ENCODE measurements around the gene MYO9A.

MYO9A gene

GRCh38 chr15:71974211-71974610, 143.7 kb downstream of the MYO9A start:
- Mint-ChIP-seq H3K4me1 (no peaks in the 10 kb centered on the region), H3K27ac (no peak overlapping the region), H3K9me3 (no peaks in the 10 kb centered on the region), H3K4me3 (no peak overlapping the region), H3K27me3 (ENCODE audit: low read depth) (no peaks in the 10 kb centered on the region), H3K36me3 (ENCODE audit: low read depth) (peaks cover 28% of the 10 kb centered on the region)
- no peak for TF ChIP-seq CTCF (IDR thresholded peaks at IDR 0.05; ENCODE audit: unreplicated experiment in 3 of 3)

- H3K27ac Mint-ChIP-seq, result no peak overlapping the region
- TF ChIP-seq CTCF (IDR thresholded peaks at IDR 0.05; ENCODE audit: unreplicated experiment in 3 of 3), result no peak
- no peaks in the 10 kb centered on the region for H3K4me1 Mint-ChIP-seq
- peaks cover 25% of the 10 kb centered on the region for H3K36me3 Mint-ChIP-seq (ENCODE audit: low read depth)
- no peaks in the 10 kb centered on the region for H3K27me3 Mint-ChIP-seq (ENCODE audit: low read depth)
- H3K9me3 Mint-ChIP-seq, result no peaks in the 10 kb centered on the region
- H3K4me3 Mint-ChIP-seq, result no peak overlapping the region
Measured at GRCh38 chr15:71973366-71973765, 144.6 kb downstream of the MYO9A start.

- no peak overlapping the region for H3K27ac Mint-ChIP-seq
- H3K4me3 Mint-ChIP-seq, result no peak overlapping the region
- no peak for TF ChIP-seq CTCF (IDR thresholded peaks at IDR 0.05; ENCODE audit: unreplicated experiment in 3 of 3)
- no peaks in the 10 kb centered on the region for H3K4me1 Mint-ChIP-seq
- peaks cover 27% of the 10 kb centered on the region for H3K36me3 Mint-ChIP-seq (ENCODE audit: low read depth)
- H3K27me3 Mint-ChIP-seq (ENCODE audit: low read depth), result no peaks in the 10 kb centered on the region
- no peaks in the 10 kb centered on the region for H3K9me3 Mint-ChIP-seq
Measured at GRCh38 chr15:71971905-71972304, 146.0 kb downstream of the MYO9A start.

- H3K36me3 Mint-ChIP-seq (ENCODE audit: low read depth), result peaks cover 33% of the 10 kb centered on the region
- H3K4me1 Mint-ChIP-seq, result no peaks in the 10 kb centered on the region
- H3K27ac Mint-ChIP-seq, result no peak overlapping the region
- H3K4me3 Mint-ChIP-seq, result no peak overlapping the region
- H3K27me3 Mint-ChIP-seq (ENCODE audit: low read depth), result no peaks in the 10 kb centered on the region
- TF ChIP-seq CTCF (IDR thresholded peaks at IDR 0.05; ENCODE audit: unreplicated experiment in 3 of 3), result no peak
- H3K9me3 Mint-ChIP-seq, result no peaks in the 10 kb centered on the region
Measured at GRCh38 chr15:71970435-71970834, 147.5 kb downstream of the MYO9A start.

GRCh38 chr15:71962537-71962936, 155.4 kb downstream of the MYO9A start:
- H3K27me3 Mint-ChIP-seq (ENCODE audit: low read depth), result no peaks in the 10 kb centered on the region
- no peaks in the 10 kb centered on the region for H3K9me3 Mint-ChIP-seq
- no peak for TF ChIP-seq CTCF (IDR thresholded peaks at IDR 0.05; ENCODE audit: unreplicated experiment in 3 of 3)
- H3K27ac Mint-ChIP-seq, result no peak overlapping the region
- H3K4me1 Mint-ChIP-seq, result no peaks in the 10 kb centered on the region
- no peak overlapping the region for H3K4me3 Mint-ChIP-seq
- peaks cover 19% of the 10 kb centered on the region for H3K36me3 Mint-ChIP-seq (ENCODE audit: low read depth)

GRCh38 chr15:71957026-71957425, 160.9 kb downstream of the MYO9A start:
- H3K27ac Mint-ChIP-seq, result no peak overlapping the region
- no peaks in the 10 kb centered on the region for H3K9me3 Mint-ChIP-seq
- peaks cover 15% of the 10 kb centered on the region for H3K36me3 Mint-ChIP-seq (ENCODE audit: low read depth)
- no peaks in the 10 kb centered on the region for H3K27me3 Mint-ChIP-seq (ENCODE audit: low read depth)
- no peak for TF ChIP-seq CTCF (IDR thresholded peaks at IDR 0.05; ENCODE audit: unreplicated experiment in 3 of 3)
- H3K4me1 Mint-ChIP-seq, result no peaks in the 10 kb centered on the region
- no peak overlapping the region for H3K4me3 Mint-ChIP-seq

Data from nephron (organoid).